GM23338 (cell line): Measurements from ENCODE around the gene ZDHHC11B. TPM values are rescaled to one million over a fixed set of nuclear protein-coding genes. Genes with fewer than 3 reads are reported as not detected.
A peak's percentile ranks its signal among the peaks of the same experiment; 100 is the strongest.
"Not testable (repeated sequence)": the region's sequence is repeated elsewhere in the genome, so short reads cannot be mapped to it uniquely, and the experiment has no call there.

Source experiments
- ATAC-seq: fragments of 200-7000 bp; cut with Tn5 transposase; 3 replicates; pipeline ENCODE4 v1.9.1; 2020
- DNase-seq: peaks from one replicate; pipeline ENCODE4 v3.0.0-alpha.2; 2015; ENCODE audit warnings: low spot score
- H2AFZ ChIP-seq: fragments of 200-600 bp; sonication (generic); 2 replicates; pipeline ENCODE4 v1.8.0; 2016; ENCODE audit warnings: antibody characterized with exemption, mild to moderate bottlenecking, moderate library complexity
- H3F3A ChIP-seq: fragments of 200-600 bp; sonication (generic); replicated peaks from 2 replicates; pipeline ENCODE4 v1.8.0; 2017; ENCODE audit warnings: antibody characterized with exemption, mixed run types, low read depth
- H3K27ac ChIP-seq: fragments of 200-600 bp; sonication (generic); 2 replicates; pipeline ENCODE4 v1.6.1; 2016; ENCODE audit warnings: low read depth
- H3K27me3 ChIP-seq: fragments of 200-600 bp; sonication (generic); 2 replicates; pipeline ENCODE4 v1.8.0; 2016; ENCODE audit warnings: mild to moderate bottlenecking, mixed run types, moderate library complexity; ENCODE audit not compliant: insufficient read depth
- H3K36me3 ChIP-seq: fragments of 200-600 bp; sonication (generic); 2 replicates; pipeline ENCODE4 v1.8.0; 2016; ENCODE audit warnings: mild to moderate bottlenecking; ENCODE audit not compliant: insufficient read depth
- H3K4me1 ChIP-seq: fragments of 200-600 bp; sonication (generic); 2 replicates; pipeline ENCODE4 v1.8.0; 2016; ENCODE audit warnings: mild to moderate bottlenecking, moderate library complexity; ENCODE audit not compliant: insufficient read depth
- H3K4me2 ChIP-seq: fragments of 200-600 bp; sonication (generic); 2 replicates; pipeline ENCODE4 v1.7.1; 2017; ENCODE audit warnings: mixed run types
- H3K4me3 ChIP-seq: fragments of 200-600 bp; sonication (generic); 2 replicates; pipeline ENCODE4 v1.6.1; 2016; ENCODE audit warnings: mixed run types
- H3K79me2 ChIP-seq: fragments of 200-600 bp; sonication (generic); replicated peaks from 2 replicates; pipeline ENCODE4 v1.8.0; 2017; ENCODE audit warnings: mild to moderate bottlenecking; ENCODE audit not compliant: insufficient read depth
- H3K9me2 ChIP-seq: fragments of 200-600 bp; sonication (generic); 2 replicates; pipeline ENCODE4 v1.8.0; 2017; ENCODE audit not compliant: insufficient read depth
- H4K20me1 ChIP-seq: fragments of 200-600 bp; sonication (generic); replicated peaks from 2 replicates; pipeline ENCODE4 v1.8.0; 2017; ENCODE audit warnings: mild to moderate bottlenecking; ENCODE audit not compliant: insufficient read depth
- H3K27ac Mint-ChIP-seq: 2 replicates; pipeline ENCODE4 v1.8.0; 2020; ENCODE audit warnings: inconsistent platforms, mild to moderate bottlenecking, moderate library complexity, mixed read lengths
- H3K27me3 Mint-ChIP-seq: 3 replicates; pipeline ENCODE4 v1.8.0; 2022; ENCODE audit warnings: low read depth, mild to moderate bottlenecking, moderate library complexity, mixed read lengths, inconsistent platforms; ENCODE audit not compliant: insufficient read depth, poor library complexity
- H3K36me3 Mint-ChIP-seq: 3 replicates; pipeline ENCODE4 v1.8.0; 2021; ENCODE audit warnings: low read depth, mild to moderate bottlenecking, inconsistent platforms, moderate library complexity, mixed read lengths
- H3K4me1 Mint-ChIP-seq: 3 replicates; pipeline ENCODE4 v1.8.0; 2020; ENCODE audit warnings: mild to moderate bottlenecking, inconsistent platforms, mixed read lengths
- H3K4me3 Mint-ChIP-seq: 3 replicates; pipeline ENCODE4 v1.8.0; 2021; ENCODE audit warnings: moderate library complexity, mild to moderate bottlenecking, inconsistent platforms, mixed read lengths
- H3K9me3 Mint-ChIP-seq: 3 replicates; pipeline ENCODE4 v1.8.0; 2020; ENCODE audit warnings: moderate library complexity, mild to moderate bottlenecking, inconsistent platforms, mixed read lengths
- EZH2 ChIP-seq: fragments of 200-600 bp; sonication (generic); IDR thresholded peaks from one replicate; pipeline ENCODE4 v1.8.0; 2017; ENCODE audit warnings: antibody characterized with exemption, mild to moderate bottlenecking, low read depth; ENCODE audit not compliant: unreplicated experiment
- JUNB ChIP-seq: IDR thresholded peaks from one replicate; pipeline ENCODE4 v1.6.1; 2016; ENCODE audit warnings: antibody characterized with exemption; ENCODE audit not compliant: unreplicated experiment
- REST ChIP-seq: IDR thresholded peaks from one replicate; pipeline ENCODE4 v1.6.1; 2018; ENCODE audit warnings: antibody characterized with exemption; ENCODE audit not compliant: unreplicated experiment
- STAT1 ChIP-seq: IDR thresholded peaks from one replicate; pipeline ENCODE4 v1.6.1; 2016; ENCODE audit warnings: antibody characterized with exemption; ENCODE audit not compliant: unreplicated experiment
- ZNF114 ChIP-seq: fragments of 250-450 bp; sonication (Bioruptor Pico); IDR thresholded peaks from 2 replicates; pipeline ENCODE4 v1.5.0; 2020; ENCODE audit warnings: mild to moderate bottlenecking, moderate library complexity
- polyA plus RNA-seq: library from polyadenylated mRNA; unstranded; fragments of >200 nt; fragmentation: Nextera tagmentation; extraction: Ambion mirVana; gene quantifications from 2 replicates; pipeline ENCODE4 v1.2.1, GENCODE V29; 2016
- total RNA-seq: library from RNA; depleted of rRNA; stranded (reverse); fragments of >200 nt; shearing (Covaris generic); gene quantifications from 2 replicates; pipeline ENCODE4 v1.2.3, GENCODE V29; 2014

The ZDHHC11B gene
- total and polyA plus RNA-seq, 2 experiments from 2014 or later = 0.89 to 1.2 TPM

GRCh38 chr5:813575-813974 is 29.0 kb upstream of the ZDHHC11B start:
- H3K9me3 Mint-ChIP-seq, H3K27me3 ChIP-seq, H3K4me2 ChIP-seq, H3K36me3 ChIP-seq, H3F3A ChIP-seq, H4K20me1 ChIP-seq, H3K27me3 Mint-ChIP-seq, H3K79me2 ChIP-seq, H3K4me1 Mint-ChIP-seq, DNase-seq, H3K4me3 Mint-ChIP-seq, H3K4me1 ChIP-seq, H2AFZ ChIP-seq, H3K27ac Mint-ChIP-seq, H3K9me2 ChIP-seq, ATAC-seq, H3K4me3 ChIP-seq, H3K27ac ChIP-seq: not testable (repeated sequence)
- peaks cover 22% of the 10 kb centered on the region; the same call in 2 of the 3 replicates for H3K36me3 Mint-ChIP-seq

- not testable (repeated sequence) for H4K20me1 ChIP-seq, H3K36me3 ChIP-seq, H3K9me3 Mint-ChIP-seq, H3K27me3 Mint-ChIP-seq, H3K9me2 ChIP-seq, H3F3A ChIP-seq, H3K4me3 ChIP-seq, H3K4me2 ChIP-seq, H3K27ac Mint-ChIP-seq, H3K27me3 ChIP-seq, H2AFZ ChIP-seq, H3K79me2 ChIP-seq, H3K27ac ChIP-seq, H3K4me3 Mint-ChIP-seq, H3K4me1 Mint-ChIP-seq, H3K4me1 ChIP-seq
- peaks cover 11% of the 10 kb centered on the region; the same call in 2 of the 3 replicates for H3K36me3 Mint-ChIP-seq
- peak; percentile 95 for ATAC-seq
- DNase-seq = peak; percentile 41
Observed at GRCh38 chr5:811384-811783, 26.9 kb upstream of the ZDHHC11B start.

- H3K9me2 ChIP-seq, H3K4me3 Mint-ChIP-seq, H3K4me1 Mint-ChIP-seq, H3K36me3 Mint-ChIP-seq, H3K79me2 ChIP-seq, H3K27me3 ChIP-seq, DNase-seq, H3F3A ChIP-seq, H3K9me3 Mint-ChIP-seq, H3K36me3 ChIP-seq, H3K4me1 ChIP-seq, H3K4me2 ChIP-seq, H2AFZ ChIP-seq, H3K27me3 Mint-ChIP-seq, H3K27ac ChIP-seq, H3K4me3 ChIP-seq, H4K20me1 ChIP-seq, H3K27ac Mint-ChIP-seq: not testable (repeated sequence)
- 0 out of 3 replicates have a peak, but pooled peaks have one; percentile 17 for ATAC-seq
Observed at GRCh38 chr5:807719-808514, 23.4 kb upstream of the ZDHHC11B start.

GRCh38 chr5:801472-801871 is 16.9 kb upstream of the ZDHHC11B start:
- Histone ChIP-seq H2AFZ (no peak overlapping the region), H3K27ac (no peak overlapping the region), H3F3A (no peaks in the 10 kb centered on the region), H3K9me2 (no peaks in the 10 kb centered on the region), H4K20me1 (no peaks in the 10 kb centered on the region), H3K4me3 (no peak overlapping the region), H3K4me2 (no peak overlapping the region), H3K79me2 (no peaks in the 10 kb centered on the region), H3K36me3 (no peaks in the 10 kb centered on the region), H3K27me3 (no peaks in the 10 kb centered on the region), H3K4me1 (no peaks in the 10 kb centered on the region)
- Mint-ChIP-seq H3K9me3 (no peaks in the 10 kb centered on the region; the same call in 2 of the 3 replicates), H3K27ac (no peak overlapping the region), H3K27me3 (no peaks in the 10 kb centered on the region), H3K4me1 (peaks cover 6% of the 10 kb centered on the region; the same call in 2 of the 3 replicates), H3K36me3 (peaks cover 15% of the 10 kb centered on the region), H3K4me3 (no peak overlapping the region)
- ATAC-seq (no peak), DNase-seq (no peak)
- TF ChIP-seq REST (no peak), EZH2 (no peak), STAT1 (no peak), ZNF114 (CRISPR knock-in tag) (no peak), JUNB (no peak)
